Left colon (tissue), 2 donors: Measurements from ENCODE around the gene CCNQ. TPM values are rescaled to one million over a fixed set of nuclear protein-coding genes. Genes with fewer than 3 reads are reported as not detected.

Source experiments
- ATAC-seq: fragments of 200-7000 bp; cut with Tn5 transposase; one replicate; pipeline ENCODE4 v1.9.1; 2020; ENCODE audit warnings: mild to moderate bottlenecking, moderate library complexity
- DNase-seq, 2 donors: peaks; one replicate each; pipeline ENCODE4 v3.0.0-alpha.2; 2020
- intact Hi-C, 2 donors: fragments of 100-400 bp; cut with DNase I in 1 of 2; cut with micrococcal nuclease in 1 of 2; formaldehyde crosslinking; loops; one replicate each; pipeline versions ENCODE4 v1.11.2 to v1.14.0; 2022; cut with DNase I, micrococcal nuclease
- total RNA-seq, 2 donors: library from RNA; stranded (reverse); fragmentation: NEBNext Ultra II Directional; extraction: Animal tissue kit (Norgen Biotek cat#: 25700); gene quantifications; one replicate each; pipeline ENCODE4 v1.2.1, GENCODE V29; 2021
- donor health status: DM: no; HTN: no; CAD: no.
- donor health status: DM: yes; HTN: yes; CAD: no.

CCNQ gene
- total RNA-seq, 2 donors from 2014 or later: 20.4 to 21.8 TPM

- ATAC-seq (no peak), DNase-seq (no peak)
- intact Hi-C loops: no loop called here
Measured at GRCh38 chrX:153588021-153588781, 10.7 kb downstream of the CCNQ start.

- ATAC-seq: no peak
- intact Hi-C loops: no loop called here
- DNase-seq: no peak
Measured at GRCh38 chrX:153587342-153587741, 11.6 kb downstream of the CCNQ start.

GRCh38 chrX:153585827-153586226 lies 13.1 kb downstream of the CCNQ start:
- intact Hi-C loops: no loop called here
- DNase-seq (no peak), ATAC-seq (no peak)

DNA sequence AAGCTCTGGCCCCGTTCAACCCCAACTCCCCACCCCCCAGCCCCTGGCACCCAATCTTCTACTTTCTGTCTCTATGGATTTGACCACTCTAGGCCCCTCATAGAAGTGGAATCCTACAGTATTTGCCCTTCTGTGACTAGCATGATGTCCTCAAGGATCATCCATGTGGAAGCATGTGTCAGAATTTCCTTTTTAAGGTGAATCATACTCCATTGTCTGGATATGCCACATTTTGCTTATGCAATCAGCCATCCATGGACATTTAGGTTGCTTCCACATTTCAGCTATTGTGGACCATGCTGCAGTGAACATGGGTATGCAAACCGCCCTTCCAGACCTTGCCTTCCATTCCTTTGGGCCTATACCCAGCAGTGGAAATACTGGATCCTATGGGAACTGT lies 15.5 kb downstream of the CCNQ start:
- ATAC-seq: no peak
- no peak for DNase-seq
- intact Hi-C loops: no loop called here

DNA sequence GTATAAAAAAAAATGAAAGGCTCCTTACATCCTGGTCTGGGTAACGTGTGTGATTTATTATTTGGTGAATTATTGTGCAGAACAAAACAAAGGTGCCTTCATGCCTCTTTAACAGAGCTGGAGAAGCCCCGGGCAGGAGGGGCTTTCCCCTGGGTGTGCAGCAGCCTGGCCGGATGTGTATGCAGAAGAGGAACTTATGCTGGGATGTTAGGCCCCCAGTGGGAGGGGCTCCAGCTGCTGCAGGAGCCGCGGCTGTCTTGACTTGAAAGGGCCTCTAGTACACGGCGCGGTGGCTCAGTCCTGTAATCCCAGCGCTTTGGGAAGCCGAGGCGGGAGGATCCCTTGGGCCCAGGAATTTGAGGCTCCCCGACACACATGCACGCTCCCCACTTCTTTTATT lies 16.0 kb downstream of the CCNQ start:
- intact Hi-C loops: no loop called here
- no peak for ATAC-seq
- DNase-seq: peak in 1 of 2 donors; percentile 44

GRCh38 chrX:153580700-153581386 lies 18.1 kb downstream of the CCNQ start:
- ATAC-seq (no peak), DNase-seq (peak in 1 of 2 donors; percentile 48)
- intact Hi-C loops: no loop called here

GRCh38 chrX:153578889-153579288 lies 20.1 kb downstream of the CCNQ start:
- ATAC-seq: no peak
- no peak for DNase-seq
- intact Hi-C loops: no loop called here

- DNase-seq (no peak), ATAC-seq (no peak)
- intact Hi-C loops: no loop called here
Measured at GRCh38 chrX:153578200-153578835, 20.6 kb downstream of the CCNQ start.

- intact Hi-C loops: no loop called here
- ATAC-seq: no peak
- no peak for DNase-seq
Measured at GRCh38 chrX:153576961-153577360, 22.0 kb downstream of the CCNQ start.

DNA sequence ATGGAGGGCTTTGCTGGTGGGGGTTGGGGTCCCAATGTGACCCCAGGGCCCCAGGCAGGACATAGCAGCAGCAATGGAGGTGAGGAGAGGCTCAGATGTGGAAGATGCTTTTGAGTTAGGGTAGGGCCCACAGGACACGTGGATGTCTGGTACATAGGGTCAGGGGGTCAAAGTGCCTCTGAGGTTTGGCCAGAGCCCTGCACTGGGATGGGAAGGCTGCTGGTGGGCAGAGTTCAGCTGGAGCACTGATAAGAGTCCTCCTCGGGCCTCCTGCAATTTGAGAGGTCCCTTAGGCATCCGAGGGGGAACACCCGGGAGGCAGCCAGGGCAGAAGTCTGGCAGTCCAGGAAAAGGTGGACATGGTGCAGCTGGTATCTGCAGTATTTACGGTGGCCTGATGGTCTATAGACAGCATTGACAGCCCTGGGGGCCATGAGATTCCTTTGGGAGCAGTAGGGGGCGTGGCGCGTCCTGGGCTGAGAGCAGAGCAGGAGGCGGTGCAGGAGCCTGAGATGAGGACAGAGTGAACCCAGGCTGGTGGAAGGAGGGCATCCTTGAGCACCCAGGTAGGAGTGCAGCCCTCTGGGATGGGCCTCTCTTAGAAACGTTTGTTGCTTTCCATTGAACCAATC lies 22.6 kb downstream of the CCNQ start:
- intact Hi-C loops: no loop called here
- no peak for DNase-seq
- ATAC-seq: no peak

- intact Hi-C loops: no loop called here
- DNase-seq (no peak), ATAC-seq (no peak)
Measured at GRCh38 chrX:153573984-153574383, 25.0 kb downstream of the CCNQ start.

DNA sequence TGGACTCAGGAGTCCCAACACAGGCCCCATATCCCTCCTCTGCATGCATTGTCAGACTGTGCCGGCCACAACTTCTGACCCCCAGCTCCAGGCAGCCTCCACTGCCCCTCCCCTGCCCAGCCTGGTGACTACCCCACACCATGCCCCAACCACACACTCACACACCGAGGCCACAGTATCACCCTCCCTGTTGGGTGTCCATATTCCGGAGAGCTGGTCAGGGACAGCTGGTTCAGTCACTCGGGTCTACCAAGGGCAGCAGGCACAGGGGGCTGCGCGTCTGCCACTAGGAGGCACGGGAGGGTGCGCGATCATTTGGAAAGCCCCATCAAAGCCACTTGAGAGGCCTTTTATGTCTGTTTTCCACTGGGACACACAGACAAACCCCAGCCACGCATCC lies 26.3 kb downstream of the CCNQ start:
- no peak for ATAC-seq
- intact Hi-C loops: no loop called here
- no peak for DNase-seq

DNA sequence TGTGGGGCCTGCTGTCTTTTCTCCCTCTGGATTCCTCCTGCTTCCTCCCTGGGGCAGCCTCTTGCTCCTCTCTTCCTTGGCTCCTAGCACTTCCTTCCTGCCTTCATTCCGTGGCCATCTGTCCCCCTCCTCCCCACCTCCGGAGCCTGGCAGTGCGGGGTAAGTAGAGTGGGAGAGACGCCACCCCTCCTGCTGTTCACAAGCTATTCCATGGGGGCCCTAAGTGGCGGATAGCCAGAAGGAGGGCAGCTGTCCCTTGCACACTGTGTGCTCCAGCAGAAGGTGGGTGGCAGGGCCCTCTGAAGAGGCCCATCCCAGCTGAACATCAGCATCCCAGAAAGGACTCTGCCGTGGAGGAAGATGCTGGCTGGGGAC lies 27.4 kb downstream of the CCNQ start:
- no peak for ATAC-seq
- intact Hi-C loops: no loop called here

DNA sequence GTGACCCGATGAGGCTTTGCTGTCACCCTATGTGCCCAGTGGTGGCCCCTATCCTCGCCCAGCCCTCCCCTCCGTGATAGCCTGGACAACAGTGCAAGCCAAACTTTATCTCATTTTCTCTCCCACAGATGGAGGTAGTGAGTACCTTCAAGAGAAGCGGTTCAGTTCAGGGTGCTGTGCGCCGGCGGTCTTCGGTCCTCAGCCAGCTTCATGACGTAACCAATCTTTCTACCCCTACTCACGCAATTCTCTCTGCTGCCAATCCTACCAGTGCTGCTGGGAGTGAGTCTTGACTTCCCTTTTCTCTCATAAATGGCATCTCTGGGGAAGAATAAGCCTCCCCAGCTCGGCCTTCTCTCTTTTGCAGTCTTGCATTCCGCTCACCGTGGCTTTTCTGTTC lies 29.5 kb downstream of the CCNQ start:
- no peak for DNase-seq
- intact Hi-C loops: no loop called here
- no peak for ATAC-seq

More for the DNA sequence above, 27.4 kb downstream of the CCNQ start:
- DNase-seq: no peak

DNA sequence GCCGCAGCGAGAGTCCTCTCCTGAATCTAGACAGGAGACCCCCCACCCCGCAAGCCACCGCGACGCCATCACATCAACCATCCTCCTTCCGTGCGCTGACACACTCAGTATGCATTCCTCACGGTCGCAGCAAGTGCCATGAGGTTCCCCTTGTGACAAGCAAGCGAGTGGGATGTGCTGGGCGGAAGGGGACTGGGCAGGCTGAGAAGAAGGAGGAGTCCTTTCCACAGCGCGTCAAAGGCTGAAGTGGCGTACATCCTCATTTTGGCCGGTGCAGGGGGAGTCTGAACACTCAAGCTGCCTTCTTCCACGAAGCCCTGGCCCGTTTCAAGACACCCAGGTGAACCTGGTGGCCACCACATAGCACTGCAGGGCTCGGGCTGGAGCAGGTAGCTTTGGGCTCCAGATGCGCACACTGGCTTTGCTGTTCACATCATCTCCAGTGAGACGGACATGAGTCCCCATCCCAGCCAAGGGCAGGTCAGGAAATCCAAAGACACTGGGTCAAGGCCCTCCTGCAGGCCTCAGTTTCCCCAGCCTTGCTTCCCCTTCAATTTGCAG lies 30.4 kb downstream of the CCNQ start:
- ATAC-seq (no peak), DNase-seq (no peak)
- intact Hi-C loops: no loop called here

DNA sequence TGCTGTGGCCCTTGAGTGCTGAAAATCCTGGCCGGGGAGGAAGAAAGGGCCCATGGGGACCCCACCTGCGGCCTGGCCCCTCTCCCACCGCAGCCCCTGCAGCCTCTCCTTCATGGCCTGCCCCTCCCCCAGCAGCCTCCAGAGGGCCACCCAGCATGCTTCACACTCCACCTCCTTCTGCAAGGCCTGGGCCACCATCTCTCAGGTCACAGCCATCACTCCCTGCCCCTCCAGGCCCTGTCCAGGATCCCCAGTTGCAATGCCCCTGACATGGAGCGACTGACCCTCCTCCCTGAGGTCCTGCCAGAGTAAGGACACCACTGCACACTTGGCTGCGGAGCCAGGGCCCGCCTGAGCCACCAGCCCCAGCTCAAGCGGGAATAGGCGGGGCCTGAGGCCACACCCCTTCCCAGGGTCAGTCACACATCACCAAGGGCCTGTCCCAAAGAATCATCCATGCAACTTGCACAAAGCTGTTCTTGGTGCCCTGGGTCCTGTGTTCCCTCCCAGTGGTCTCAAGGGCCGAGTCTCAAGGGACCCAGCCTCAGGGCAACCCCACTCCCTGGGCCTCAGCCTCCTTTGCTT lies 32.9 kb downstream of the CCNQ start:
- no peak for ATAC-seq
- intact Hi-C loops: no loop called here
- no peak for DNase-seq

GRCh38 chrX:153564047-153564606 lies 34.8 kb downstream of the CCNQ start:
- intact Hi-C loops: no loop called here
- no peak for ATAC-seq
- DNase-seq: no peak

DNA sequence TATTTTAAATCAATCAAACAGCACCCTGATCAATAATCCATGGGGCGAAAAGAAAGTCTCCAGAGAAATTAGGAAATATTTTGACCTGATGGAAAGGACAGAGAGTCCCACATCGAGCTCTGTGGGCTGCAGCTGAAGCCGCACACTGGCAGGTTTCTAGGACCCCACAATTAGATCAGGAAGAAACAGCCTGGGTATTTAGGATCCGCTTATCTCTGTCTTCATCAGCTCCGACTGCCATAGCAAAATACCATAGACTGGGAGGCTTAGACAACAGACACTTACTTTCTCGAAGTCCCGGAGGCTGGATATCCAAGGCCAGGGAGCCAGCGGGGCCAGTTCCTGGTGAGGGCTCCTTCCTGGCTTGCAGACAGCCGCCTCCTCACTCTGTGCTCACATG lies 36.4 kb downstream of the CCNQ start:
- intact Hi-C loops: no loop called here
- DNase-seq (no peak), ATAC-seq (no peak)

DNA sequence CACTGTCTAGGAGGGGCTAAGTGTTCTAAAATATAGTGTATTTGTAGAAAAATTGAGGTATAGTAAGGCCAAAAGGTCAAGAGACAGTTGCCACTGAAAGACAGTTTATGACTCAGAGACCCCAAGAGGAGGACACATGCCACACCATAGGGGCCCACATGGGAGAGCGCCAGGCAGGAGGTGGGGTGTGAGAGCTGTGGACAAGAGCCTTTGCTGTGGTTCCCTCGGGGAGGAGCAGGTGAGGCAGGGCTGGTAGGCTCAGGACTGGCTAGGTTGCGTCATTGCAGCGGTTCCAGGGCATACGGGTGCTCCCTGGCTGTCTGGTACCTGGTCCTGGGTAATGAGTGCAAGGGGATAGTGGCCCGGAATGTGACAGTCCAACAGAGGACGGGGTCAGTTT lies 37.6 kb downstream of the CCNQ start:
- no peak for DNase-seq
- intact Hi-C loops: no loop called here
- no peak for ATAC-seq
